Stimulated activated CD4-positive, alpha-beta T cell treated with anti-CD3 and anti-CD28 coated beads, Interleukin-15, amount 100 ng/mL, for 1 hour (primary cell): Measurements from ENCODE around the gene CDH23.

Experiments used
- DNase-seq, 2 donors: peaks; one replicate each; pipeline ENCODE4 v3.0.0-alpha.2; 2020; ENCODE audit warnings: low read depth in 1 of 2, low spot score in 1 of 2

Gene CDH23

GRCh38 chr10:71419002-71419540 is 22.4 kb downstream of the CDH23 start:
- no peak for DNase-seq

- DNase-seq = no peak
Measured at GRCh38 chr10:71419750-71420149, 23.0 kb downstream of the CDH23 start.

- no peak for DNase-seq
Measured at GRCh38 chr10:71421075-71421434, 24.3 kb downstream of the CDH23 start.

GRCh38 chr10:71423250-71423649 is 26.5 kb downstream of the CDH23 start:
- no peak for DNase-seq

DNA sequence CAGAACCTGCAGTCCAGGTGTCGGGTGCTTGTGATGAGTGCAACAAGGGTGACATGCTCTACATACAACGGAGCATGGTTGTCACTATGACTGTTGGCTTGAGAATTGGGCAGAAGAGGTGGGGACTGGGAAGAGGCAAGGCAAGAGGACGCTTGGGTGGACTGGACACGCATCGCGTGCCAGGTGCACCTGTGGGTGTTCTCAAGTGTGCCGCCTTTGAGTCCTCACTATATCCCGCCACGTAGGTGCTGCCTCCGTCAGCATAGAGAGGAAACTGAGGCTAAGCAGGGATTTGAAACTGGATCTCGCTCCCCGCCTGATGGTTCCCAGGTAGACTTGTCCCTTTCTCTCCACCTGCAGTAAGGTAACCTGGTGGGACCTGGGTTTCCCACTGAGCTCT is 27.2 kb downstream of the CDH23 start:
- DNase-seq = no peak

- DNase-seq = no peak
Measured at GRCh38 chr10:71424496-71425194, 27.9 kb downstream of the CDH23 start.

DNA sequence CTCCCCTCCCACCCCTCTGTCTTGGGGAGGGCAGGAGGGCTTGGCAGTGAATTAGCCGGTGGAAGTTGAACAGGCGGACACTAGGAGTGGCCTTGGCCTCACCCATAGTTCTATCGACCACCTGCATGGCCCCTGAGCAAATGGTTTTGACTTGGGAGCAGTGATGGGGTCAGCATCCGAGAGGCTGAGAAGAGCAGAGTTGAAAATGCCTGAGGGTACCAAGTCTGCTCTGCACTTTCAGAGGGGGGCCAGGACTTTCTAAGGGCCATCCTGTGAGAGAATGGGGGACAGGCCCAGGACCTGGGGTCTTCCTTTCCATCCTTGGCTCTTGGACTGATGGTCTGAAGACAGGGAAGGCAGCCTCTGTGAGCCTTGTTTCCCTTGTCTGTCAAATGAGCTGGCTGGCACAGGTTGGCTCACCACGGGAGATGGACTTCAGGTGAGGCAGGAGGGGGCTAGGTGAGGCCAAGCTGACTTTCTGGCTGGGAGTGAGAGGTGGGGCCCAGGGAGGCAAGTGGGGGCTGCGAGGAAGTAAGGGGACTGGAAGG is 29.4 kb downstream of the CDH23 start:
- no peak for DNase-seq

DNA sequence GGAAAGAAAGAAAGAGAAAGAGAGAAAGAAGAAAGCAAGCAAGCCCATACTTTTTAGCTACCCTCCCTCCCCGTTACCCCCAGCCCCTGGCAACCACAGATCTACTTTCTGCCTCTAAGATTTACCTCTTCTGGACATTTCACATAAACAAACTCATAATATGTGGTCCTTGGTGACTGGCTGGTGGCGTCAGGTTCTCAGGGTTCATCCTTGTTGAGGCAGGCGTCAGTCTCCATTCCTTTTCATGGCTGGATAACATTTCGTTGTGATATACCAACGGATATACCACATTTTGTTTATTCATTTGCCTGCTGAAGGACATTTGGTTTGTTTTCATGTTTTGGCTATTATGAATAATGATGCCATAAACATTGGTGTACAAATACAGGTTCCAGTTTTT is 30.5 kb downstream of the CDH23 start:
- no peak for DNase-seq

GRCh38 chr10:71429304-71429703 is 32.6 kb downstream of the CDH23 start:
- DNase-seq = no peak

DNA sequence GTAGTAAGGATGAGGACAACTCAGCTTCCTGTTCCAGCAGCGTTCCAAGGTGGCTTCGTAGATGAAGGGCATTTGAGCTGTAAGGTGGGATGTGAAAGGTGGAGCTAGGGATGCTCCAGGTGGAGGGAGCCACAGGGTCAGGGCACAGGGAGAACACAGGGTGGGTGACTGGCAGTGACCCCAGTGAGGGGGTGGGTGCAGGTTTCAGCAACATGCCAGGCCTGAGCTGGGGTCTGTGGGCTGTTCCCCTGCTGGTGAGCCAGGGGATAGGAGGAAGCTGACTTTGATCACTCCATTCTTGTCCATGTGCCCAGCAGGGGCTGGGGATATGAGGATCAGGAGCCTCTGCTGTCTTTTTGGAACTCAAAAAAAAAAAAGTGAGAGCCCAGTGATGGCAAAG is 33.2 kb downstream of the CDH23 start:
- DNase-seq = no peak

DNA sequence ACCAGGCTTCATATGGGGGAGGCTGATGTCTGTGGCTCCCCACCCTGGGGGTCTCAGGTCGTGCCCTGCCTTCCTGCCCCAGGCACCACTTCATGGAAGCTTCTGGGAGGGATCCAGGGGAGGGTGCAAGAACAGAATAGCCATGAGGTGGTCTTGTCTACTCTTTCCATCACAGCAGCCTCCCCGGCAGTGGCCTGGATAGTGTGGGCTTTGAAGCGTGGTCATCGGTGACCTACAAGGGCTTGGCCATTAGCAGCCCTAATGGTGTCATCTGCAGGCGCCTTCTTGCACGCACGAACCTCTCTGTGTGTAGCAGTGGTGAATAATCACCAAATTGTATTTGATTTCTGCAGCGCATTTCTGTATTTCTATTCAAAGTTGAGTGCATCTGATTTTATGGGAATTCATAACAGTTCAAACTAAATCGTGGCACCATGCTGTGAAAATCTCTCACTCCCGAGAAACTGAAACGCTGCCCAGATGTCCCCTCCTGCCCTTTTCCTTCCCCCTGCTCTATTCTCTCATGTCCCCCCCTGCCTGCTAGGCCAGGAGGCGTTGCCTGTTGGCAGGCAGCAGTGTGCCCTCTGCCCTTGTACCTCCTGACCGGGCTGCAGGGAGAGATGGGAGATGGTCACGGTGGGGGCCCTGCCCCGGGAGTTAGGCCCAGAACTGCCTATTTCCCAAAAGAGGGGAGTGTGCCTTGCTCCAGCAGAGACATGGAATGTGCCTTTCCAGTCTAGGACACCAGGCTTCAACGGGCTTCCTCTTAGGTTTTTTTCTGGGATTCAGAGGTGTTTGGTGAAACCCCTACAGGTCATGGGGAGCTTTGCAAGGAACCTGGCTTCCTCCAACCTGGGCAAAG is 34.8 kb downstream of the CDH23 start:
- no peak for DNase-seq

DNA sequence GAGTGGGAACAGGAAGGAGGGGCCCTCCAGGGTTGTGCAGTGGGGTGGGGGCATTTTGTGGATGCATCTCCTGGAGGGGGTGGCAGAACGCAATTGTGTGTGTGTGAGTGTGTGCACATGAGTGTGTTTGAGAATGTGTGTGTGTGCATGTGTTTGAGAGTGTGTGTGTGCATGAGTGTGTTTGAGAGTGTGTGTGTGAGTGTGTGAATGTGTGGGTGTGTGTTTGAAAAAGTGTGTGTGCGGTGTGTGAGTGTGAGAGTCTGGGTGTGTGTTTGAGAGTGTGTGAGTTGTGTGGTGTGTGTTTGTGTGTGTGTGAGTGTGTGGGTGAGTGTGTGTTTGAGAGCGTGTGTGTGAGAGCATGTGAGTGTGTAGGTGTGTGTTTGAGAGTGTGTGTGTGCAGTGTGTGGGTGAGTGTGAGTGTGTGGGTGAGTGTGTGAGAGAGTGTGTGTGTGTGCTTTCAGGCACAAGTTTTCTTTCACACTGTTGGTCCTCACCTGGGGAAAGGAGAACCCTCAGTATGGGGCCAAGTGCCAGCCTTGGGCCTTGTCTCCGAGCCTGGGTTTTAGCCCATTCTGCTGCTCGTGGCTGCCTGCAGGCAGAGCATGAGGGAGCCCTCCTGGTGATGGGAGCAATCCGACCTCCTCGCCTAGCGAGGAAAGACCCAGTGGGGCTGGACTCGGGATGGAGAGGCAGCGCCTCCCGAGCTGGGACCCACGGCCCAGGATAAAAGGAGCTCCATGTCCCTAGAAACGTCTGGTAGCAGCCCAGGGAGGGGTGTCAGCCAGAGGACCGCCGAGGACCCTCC is 35.6 kb downstream of the CDH23 start:
- no peak for DNase-seq

DNA sequence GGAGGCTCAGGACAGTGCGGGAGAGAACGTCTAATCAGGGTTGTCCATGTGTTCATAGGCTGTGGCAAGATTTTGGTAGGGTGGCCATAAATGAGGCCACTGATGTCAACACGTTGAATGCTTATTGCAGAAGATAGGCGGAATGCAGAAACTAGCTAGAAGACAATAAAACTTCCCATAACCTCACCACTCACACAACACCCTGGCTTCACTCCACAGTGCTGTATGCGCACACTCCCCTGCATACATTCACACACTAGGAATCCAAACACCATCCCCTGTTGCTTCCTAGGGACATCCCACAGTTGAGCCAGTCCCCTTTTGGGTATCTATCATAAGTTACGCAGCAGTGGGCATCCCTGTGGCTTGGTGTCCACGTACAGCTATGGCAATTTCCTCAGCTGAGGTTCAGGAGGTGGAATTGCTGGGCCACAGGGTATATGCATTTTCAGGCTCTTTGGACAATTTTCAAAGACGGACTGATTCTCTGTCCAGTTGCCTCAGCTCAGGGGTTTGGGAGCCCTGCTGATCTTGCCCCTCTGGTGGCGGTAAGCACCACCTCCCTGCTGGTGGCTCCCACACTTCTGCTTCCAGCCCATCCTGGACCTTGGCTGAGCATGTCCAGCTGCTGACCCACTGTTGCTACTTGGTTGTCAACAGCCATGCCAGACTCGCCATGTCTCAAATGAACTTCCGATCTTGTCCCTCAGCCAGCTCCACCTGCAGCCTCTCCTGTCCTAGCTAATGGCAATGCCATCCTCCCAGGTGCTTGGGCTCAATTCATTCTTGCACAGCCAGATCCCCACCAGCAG is 36.4 kb downstream of the CDH23 start:
- no peak for DNase-seq

DNA sequence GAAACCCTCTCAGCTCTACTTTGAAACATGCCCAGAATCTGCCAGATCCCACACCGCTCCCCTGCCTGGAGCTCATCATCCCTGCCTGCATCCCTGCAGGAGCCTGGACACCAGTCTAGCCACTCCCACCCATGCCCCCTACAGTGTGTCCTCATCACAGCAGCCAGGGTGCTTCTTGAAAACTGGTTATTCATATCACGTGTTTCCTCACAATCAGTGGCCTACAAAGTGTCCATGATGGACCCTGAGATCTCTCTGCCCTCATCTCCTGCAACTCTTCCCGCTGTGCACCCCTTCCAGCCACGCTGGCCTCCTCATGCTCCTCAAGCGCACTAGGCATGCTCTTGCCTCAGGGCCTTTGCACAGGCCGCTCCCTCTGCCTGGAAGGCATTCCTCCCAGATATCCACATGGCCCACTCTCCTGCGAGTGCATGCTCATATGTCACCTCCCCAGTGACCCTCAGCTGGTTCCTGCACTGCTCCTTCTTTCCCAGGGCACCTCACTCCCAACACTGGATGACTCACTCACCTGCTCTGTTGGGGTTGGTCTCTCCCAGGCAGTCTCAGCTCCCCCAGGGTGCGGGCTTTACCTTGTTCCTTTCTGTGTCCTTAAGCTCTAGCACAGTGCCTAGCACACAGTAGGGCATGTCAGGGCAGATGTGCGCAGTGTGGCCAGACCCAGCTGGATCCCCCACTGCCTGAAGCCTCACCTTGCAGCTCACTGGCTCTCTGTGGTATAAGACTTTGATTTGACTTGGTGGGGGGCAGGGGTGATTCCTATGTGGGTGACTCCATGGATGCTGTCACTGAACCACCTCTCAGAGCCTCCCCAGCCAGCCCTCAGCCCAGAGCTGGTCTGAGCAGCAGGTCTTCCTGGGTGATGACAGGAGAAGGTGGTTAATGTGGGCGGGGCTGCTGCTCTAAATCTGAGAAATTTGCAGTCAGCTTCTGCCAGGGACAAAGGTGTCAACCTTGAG is 37.3 kb downstream of the CDH23 start:
- DNase-seq = no peak

GRCh38 chr10:71434760-71435394 is 38.2 kb downstream of the CDH23 start:
- no peak for DNase-seq

GRCh38 chr10:71435571-71436267 is 39.0 kb downstream of the CDH23 start:
- DNase-seq = no peak

DNA sequence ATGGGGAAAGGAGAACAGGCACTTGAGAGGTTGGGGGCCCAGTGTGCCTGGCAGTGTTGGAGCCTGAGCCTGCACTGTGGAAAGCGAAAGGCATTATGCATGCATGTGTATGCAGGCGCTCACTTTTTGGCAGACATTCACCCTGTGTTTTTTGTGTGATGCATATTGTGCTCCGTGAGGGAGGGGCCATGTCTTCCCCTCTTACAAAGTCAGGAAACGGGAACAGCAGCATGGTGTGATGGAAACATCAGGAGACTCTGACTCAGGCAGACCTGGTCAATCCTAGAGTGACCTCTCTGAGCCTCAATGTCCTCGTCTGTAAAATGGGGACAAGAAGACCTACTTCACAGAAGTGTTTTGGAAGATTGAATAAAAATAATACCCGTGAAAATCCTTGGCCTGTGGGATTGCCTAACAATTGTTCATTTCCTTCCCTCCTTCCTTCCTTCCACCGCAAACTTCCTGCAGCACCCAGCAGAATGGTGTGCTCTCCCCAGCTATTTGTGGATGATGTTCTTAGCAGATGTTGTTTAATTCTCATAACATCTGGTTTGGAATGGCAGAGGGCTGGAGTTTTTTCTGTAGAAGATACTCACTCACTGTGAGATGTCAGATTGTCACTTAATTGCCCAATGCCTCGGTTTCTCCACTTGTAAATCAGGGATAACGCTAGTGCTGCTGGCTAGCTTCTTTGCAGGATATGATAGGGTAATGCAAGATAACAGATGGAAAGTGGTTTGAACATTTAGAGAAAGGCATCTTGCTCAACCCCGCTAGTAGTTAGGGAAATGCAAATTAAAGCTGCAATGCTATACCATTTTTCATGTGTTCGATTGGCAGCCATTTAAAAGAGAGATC is 39.8 kb downstream of the CDH23 start:
- DNase-seq = no peak
